HG03135 (cell line): Measurements from ENCODE around the gene JTB.

Experiments
- ATAC-seq: cut with Tn5 transposase; IDR thresholded peaks from one replicate; pipeline ENCODE4 v1.9.1; 2021; ENCODE audit warnings: mild to moderate bottlenecking, moderate library complexity; ENCODE audit not compliant: unreplicated experiment

JTB gene

GRCh38 chr1:153956997-153957715, 20.3 kb downstream of the JTB start:
- no peak for ATAC-seq

- ATAC-seq: no peak
These were observed 22.6 kb downstream of the JTB start for GRCh38 chr1:153954826-153955225.

- no peak for ATAC-seq
These were observed 23.6 kb downstream of the JTB start for GRCh38 chr1:153953859-153954365.

GRCh38 chr1:153951801-153952200, 25.7 kb downstream of the JTB start:
- no peak for ATAC-seq

GRCh38 chr1:153951183-153951582, 26.3 kb downstream of the JTB start:
- ATAC-seq: no peak

- peak; percentile 59 for ATAC-seq
These were observed 30.7 kb downstream of the JTB start, which contains the start of gene DENND4B for GRCh38 chr1:153946622-153947241. DENND4B (minus strand) TSS chr1:153946718; CDS start chr1:153944374, 2,344 bp downstream.

- ATAC-seq: peak; percentile 68
These were observed 31.5 kb downstream of the JTB start for GRCh38 chr1:153945795-153946621.

GRCh38 chr1:153945131-153945794, 32.2 kb downstream of the JTB start:
- ATAC-seq: peak; percentile 2

GRCh38 chr1:153944827-153945117, 32.7 kb downstream of the JTB start:
- no peak for ATAC-seq

- ATAC-seq: no peak
These were observed 33.3 kb downstream of the JTB start for GRCh38 chr1:153944005-153944826.

- no peak for ATAC-seq
These were observed 34.5 kb downstream of the JTB start for GRCh38 chr1:153942766-153943549.

GRCh38 chr1:153941826-153942725, 35.4 kb downstream of the JTB start:
- ATAC-seq: no peak

- no peak for ATAC-seq
These were observed 36.7 kb downstream of the JTB start for GRCh38 chr1:153940756-153941155.

- no peak for ATAC-seq
These were observed 38.0 kb downstream of the JTB start for GRCh38 chr1:153939476-153939875.

- ATAC-seq: no peak
These were observed 38.5 kb downstream of the JTB start for GRCh38 chr1:153938996-153939395.

- no peak for ATAC-seq
These were observed 40.1 kb downstream of the JTB start for GRCh38 chr1:153937331-153937730.

- ATAC-seq: no peak
These were observed 41.3 kb downstream of the JTB start for GRCh38 chr1:153936011-153936802.

- no peak for ATAC-seq
These were observed 42.7 kb downstream of the JTB start for GRCh38 chr1:153934746-153935145.
